Measurements from ENCODE around the gene RANBP10.

GRCh38 chr16:67837811-67838210 lies 31.5 kb upstream of the RANBP10 start:
- no peak for TF ChIP-seq CTCF (IDR thresholded peaks at IDR 0.05)
- no peak for TF ChIP-seq POLR2A (IDR thresholded peaks at IDR 0.05)

Data from testis (tissue), 2 donors.